22Rv1 (cell line): ENCODE results near the gene LDLRAD2.
"Not testable (repeated sequence)": the region's sequence is repeated elsewhere in the genome, so short reads cannot be mapped to it uniquely, and the experiment has no call there.

Experiments
- H3K27ac ChIP-seq: fragments of 450-650 bp; 2 replicates; pipeline ENCODE4 v1.5.1; 2017
- CTCF ChIP-seq: fragments of 450-650 bp; IDR thresholded peaks from 2 replicates; pipeline ENCODE4 v1.5.1; 2017; ENCODE audit warnings: mild to moderate bottlenecking
- ZFX ChIP-seq: fragments of 450-650 bp; IDR thresholded peaks from 2 replicates; pipeline ENCODE4 v1.6.1; 2017; ENCODE audit warnings: antibody characterized with exemption, borderline replicate concordance

The LDLRAD2 gene

GRCh38 chr1:21823206-21823979 lies 11.3 kb downstream of the LDLRAD2 start:
- TF ChIP-seq CTCF, result no peak
- TF ChIP-seq ZFX, result no peak
- no peak overlapping the region for H3K27ac ChIP-seq

DNA sequence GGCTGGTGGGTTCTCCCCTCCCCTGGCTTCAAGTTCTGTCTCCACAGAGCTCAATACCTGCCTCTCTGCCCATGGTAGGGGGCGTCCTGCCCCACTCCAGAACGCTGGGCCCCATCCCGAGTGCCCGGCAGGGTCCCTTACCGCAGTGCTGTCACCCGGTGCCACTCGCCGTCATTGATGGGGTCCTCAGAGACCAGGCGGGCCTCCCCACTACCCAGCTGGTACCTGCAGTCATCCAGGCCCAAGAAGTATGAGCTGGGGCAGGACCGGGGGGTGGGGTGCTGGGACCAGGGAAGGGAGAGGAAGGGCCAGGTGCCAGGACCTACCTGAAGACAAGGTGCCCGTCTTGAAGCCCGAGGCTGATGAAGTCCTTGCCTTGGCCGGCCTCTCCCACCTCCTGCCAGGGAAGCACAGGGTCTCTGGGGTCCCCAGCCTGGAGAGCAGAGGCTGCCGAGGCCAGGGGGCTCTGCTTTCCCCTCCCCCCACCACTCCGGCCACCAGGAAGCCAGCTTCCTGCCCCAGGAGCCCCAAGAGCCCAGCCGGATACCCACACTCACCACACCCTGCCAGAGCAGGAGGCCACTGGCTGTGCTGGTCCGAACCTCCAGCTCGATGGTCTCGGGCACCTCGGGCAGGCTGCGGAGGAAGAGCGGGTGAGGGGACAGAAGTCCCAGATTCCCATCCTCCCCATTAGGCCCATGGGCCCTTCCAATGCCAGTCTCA lies 12.1 kb downstream of the LDLRAD2 start:
- H3K27ac ChIP-seq, result no peak overlapping the region
- TF ChIP-seq CTCF, result no peak
- no peak for TF ChIP-seq ZFX

DNA sequence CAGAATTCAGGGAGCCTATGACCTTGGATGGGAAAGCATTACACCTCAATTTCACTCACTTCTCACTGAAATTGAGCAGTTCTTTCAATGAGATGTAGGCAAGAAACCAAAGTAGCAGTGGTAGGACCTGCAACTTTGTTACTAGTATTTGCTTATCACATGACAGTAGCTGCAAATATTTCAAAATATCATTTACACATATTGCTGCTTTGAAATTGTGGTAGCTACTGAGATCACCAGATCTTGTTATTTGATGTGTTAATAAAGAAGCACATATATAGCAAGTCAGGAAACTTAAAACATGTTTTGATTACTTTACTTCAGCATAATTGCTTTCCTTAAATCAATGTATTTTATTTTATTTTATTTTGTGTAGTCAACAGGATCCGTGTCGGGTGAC lies 12.9 kb downstream of the LDLRAD2 start:
- TF ChIP-seq CTCF (no peak), ZFX (no peak)
- H3K27ac ChIP-seq, result no peak overlapping the region

- TF ChIP-seq CTCF (no peak), ZFX (no peak)
- H3K27ac ChIP-seq, result no peak overlapping the region
Measured at GRCh38 chr1:21825393-21825792, 13.3 kb downstream of the LDLRAD2 start.

DNA sequence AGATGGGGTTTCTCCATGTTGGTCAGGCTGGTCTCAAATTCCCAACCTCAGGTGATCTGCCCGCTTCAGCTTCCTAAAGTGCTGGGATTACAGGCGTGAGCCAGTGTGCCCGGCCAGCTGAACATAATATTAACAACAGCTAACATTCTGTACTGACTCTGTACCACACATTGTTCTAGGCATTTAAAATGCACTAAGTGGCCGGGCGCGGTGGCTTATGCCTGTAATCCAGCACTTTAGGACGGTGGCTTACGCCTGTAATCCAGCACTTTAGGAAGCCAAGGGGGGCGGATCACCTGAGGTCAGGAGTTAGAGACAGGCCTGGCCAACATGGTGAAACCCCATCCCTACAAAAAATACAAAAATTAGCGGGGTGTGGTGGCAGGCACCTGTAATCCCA lies 14.6 kb downstream of the LDLRAD2 start:
- H3K27ac ChIP-seq, result not testable (repeated sequence)

GRCh38 chr1:21827141-21827679 lies 15.1 kb downstream of the LDLRAD2 start:
- no peak overlapping the region for H3K27ac ChIP-seq
- no peak for TF ChIP-seq CTCF
- no peak for TF ChIP-seq ZFX

GRCh38 chr1:21828075-21828474 lies 16.0 kb downstream of the LDLRAD2 start:
- no peak for TF ChIP-seq CTCF
- TF ChIP-seq ZFX, result no peak

More at GRCh38 chr1:21828075-21828474, 16.0 kb downstream of the LDLRAD2 start:
- no peak overlapping the region for H3K27ac ChIP-seq
